ENCODE measurements around the gene LHPP. TPM values are rescaled to one million over a fixed set of nuclear protein-coding genes. Genes with fewer than 3 reads are reported as not detected.
A peak's percentile ranks its signal among the peaks of the same experiment; 100 is the strongest.

The LHPP gene
- total and polyA plus RNA-seq, 2 experiments from 2014 or later, result 19.0 to 22.9 TPM

DNA sequence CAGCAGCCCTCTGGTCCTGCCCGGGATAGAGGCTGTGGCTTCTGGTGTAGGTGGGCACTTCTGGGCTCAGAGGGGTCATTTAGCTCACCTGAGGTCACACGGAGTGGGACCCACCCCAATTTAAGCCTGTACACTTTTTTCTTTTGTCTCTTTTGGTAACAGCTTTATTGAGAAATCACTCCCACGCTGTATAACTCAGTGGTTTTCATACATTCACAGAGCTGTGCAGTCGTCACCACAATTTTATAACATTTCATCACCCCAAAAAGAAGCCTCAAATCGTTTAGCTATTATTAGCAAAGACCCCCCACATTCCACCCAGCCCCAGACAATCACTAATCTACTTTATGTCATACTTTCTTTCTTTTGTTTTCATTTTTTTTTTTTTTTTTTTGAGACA, 62.3 kb downstream of the LHPP start:
- in situ Hi-C loops (cut with MboI), result no loop called here
- 71 to 72% methylated on average over 5 of the region's 5 CpGs for whole genome bisulfite sequencing, 2 experiments (ENCODE audit: low coverage in 1 of 2, low lambda C conversion rate in 2 of 2, missing lambda C conversion rate in 2 of 2)
- peak; percentile 15 for DNase-seq
- no peak overlapping the region for H3K4me3 ChIP-seq
- H3K79me2 ChIP-seq (ENCODE audit: insufficient read depth), result no peaks in the 10 kb centered on the region
- TF ChIP-seq EZH2phosphoT487 (IDR thresholded peaks at IDR 0.05; ENCODE audit: insufficient read depth, low read depth) (no peak), EZH2 (IDR thresholded peaks at IDR 0.05; ENCODE audit: insufficient read depth, poor library complexity, severe bottlenecking) (no peak)
- H3K9ac ChIP-seq, result no peak overlapping the region
- H3K36me3 ChIP-seq (ENCODE audit: low read depth), result no peaks in the 10 kb centered on the region
- H3K27ac ChIP-seq, result no peak overlapping the region
- no peaks in the 10 kb centered on the region for H3K9me3 ChIP-seq (ENCODE audit: low read depth)
- H3K4me1 ChIP-seq (ENCODE audit: insufficient read depth), result peaks cover 6% of the 10 kb centered on the region
- H3K4me2 ChIP-seq (ENCODE audit: unreplicated experiment), result no peak overlapping the region
- no peak overlapping the region for H2AFZ ChIP-seq
- no peaks in the 10 kb centered on the region for H3K27me3 ChIP-seq (replicated peaks; ENCODE audit: insufficient read depth)
- H4K20me1 ChIP-seq (ENCODE audit: insufficient read depth), result no peaks in the 10 kb centered on the region
- H3F3A ChIP-seq (ENCODE audit: insufficient read depth), result no peaks in the 10 kb centered on the region
- no peaks in the 10 kb centered on the region for H3K9me2 ChIP-seq (ENCODE audit: insufficient read depth)

- Histone ChIP-seq H3K4me2 (ENCODE audit: unreplicated experiment) (peak overlapping the region; percentile 49), H3K4me3 (no peak overlapping the region), H3K27me3 (replicated peaks; ENCODE audit: insufficient read depth) (no peaks in the 10 kb centered on the region), H3K9me3 (ENCODE audit: low read depth) (no peaks in the 10 kb centered on the region), H3F3A (ENCODE audit: insufficient read depth) (no peaks in the 10 kb centered on the region), H4K20me1 (ENCODE audit: insufficient read depth) (no peaks in the 10 kb centered on the region), H3K79me2 (ENCODE audit: insufficient read depth) (no peaks in the 10 kb centered on the region), H3K9me2 (ENCODE audit: insufficient read depth) (no peaks in the 10 kb centered on the region), H3K36me3 (ENCODE audit: low read depth) (no peaks in the 10 kb centered on the region), H3K9ac (no peak overlapping the region), H3K27ac (no peak overlapping the region), H3K4me1 (ENCODE audit: insufficient read depth) (peaks cover 6% of the 10 kb centered on the region), H2AFZ (peak overlapping the region; percentile 70)
- in situ Hi-C loops (cut with MboI), result no loop called here
- TF ChIP-seq EZH2phosphoT487 (IDR thresholded peaks at IDR 0.05; ENCODE audit: insufficient read depth, low read depth) (no peak), EZH2 (IDR thresholded peaks at IDR 0.05; ENCODE audit: insufficient read depth, poor library complexity, severe bottlenecking) (no peak)
- 31 to 33% methylated on average over 23 of the region's 23 CpGs for WGBS, 2 experiments (ENCODE audit: low coverage in 1 of 2, low lambda C conversion rate in 2 of 2, missing lambda C conversion rate in 2 of 2)
- peak; percentile 59 for DNase-seq
Measured at GRCh38 chr10:124524991-124525653, 63.5 kb downstream of the LHPP start.

DNA sequence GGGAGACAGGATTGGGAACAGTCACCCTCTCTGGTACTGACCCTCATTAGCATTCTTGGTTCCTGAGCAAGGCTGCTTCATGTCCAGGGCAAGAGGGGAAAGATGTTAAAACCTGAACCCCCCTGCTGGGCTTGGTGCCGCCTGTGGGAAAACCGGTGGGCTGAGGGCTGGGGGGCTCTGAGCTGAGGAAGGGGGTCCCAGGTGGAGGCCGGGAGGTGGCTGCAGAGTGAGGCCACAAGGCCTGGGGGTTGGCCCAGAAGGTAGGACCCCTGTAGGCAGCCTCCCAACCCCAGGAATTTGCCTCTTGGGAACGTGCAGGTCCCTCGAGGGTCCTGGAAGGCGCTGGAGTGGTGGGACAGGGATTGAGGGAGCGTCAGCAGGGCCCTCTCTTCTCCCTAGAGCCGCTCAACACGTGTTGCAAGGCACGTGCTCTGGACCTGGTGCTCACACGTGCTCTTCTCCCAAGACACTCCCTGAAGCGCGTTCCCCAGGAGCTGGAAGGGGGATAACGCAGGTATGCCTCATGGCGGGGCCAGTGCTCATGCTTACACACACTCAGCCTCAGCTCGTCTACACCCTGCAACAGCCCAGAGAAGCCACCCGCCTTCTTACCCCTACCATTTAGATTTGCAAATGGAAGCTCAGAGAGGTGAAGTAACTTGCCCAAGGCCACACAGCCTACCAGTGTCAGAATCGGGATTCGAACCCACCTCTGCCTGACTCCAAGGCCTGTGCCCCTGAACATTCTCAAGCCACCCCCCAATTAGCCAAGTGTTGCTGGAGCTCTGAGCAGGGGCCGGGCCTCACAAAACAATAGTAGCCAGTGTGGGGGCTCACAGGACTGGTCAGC, 64.4 kb downstream of the LHPP start:
- no peak overlapping the region for H3K27ac ChIP-seq
- H3K4me2 ChIP-seq (ENCODE audit: unreplicated experiment), result no peak overlapping the region
- no peaks in the 10 kb centered on the region for H3K9me3 ChIP-seq (ENCODE audit: low read depth)
- no peak overlapping the region for H3K9ac ChIP-seq
- H3F3A ChIP-seq (ENCODE audit: insufficient read depth), result no peaks in the 10 kb centered on the region
- TF ChIP-seq EZH2phosphoT487 (IDR thresholded peaks at IDR 0.05; ENCODE audit: insufficient read depth, low read depth), result no peak
- no peak for TF ChIP-seq EZH2 (IDR thresholded peaks at IDR 0.05; ENCODE audit: insufficient read depth, poor library complexity, severe bottlenecking)
- 89 to 92% methylated on average over 17 to 20 of the region's 20 CpGs for WGBS, 2 experiments (ENCODE audit: low coverage in 1 of 2, low lambda C conversion rate in 2 of 2, missing lambda C conversion rate in 2 of 2)
- H3K9me2 ChIP-seq (ENCODE audit: insufficient read depth), result no peaks in the 10 kb centered on the region
- H3K36me3 ChIP-seq (ENCODE audit: low read depth), result no peaks in the 10 kb centered on the region
- peaks cover 6% of the 10 kb centered on the region for H3K4me1 ChIP-seq (ENCODE audit: insufficient read depth)
- H4K20me1 ChIP-seq (ENCODE audit: insufficient read depth), result no peaks in the 10 kb centered on the region
- no peak overlapping the region for H2AFZ ChIP-seq
- H3K79me2 ChIP-seq (ENCODE audit: insufficient read depth), result no peaks in the 10 kb centered on the region
- DNase-seq, result no peak
- H3K27me3 ChIP-seq (replicated peaks; ENCODE audit: insufficient read depth), result no peaks in the 10 kb centered on the region
- no peak overlapping the region for H3K4me3 ChIP-seq
- in situ Hi-C loops (cut with MboI), result no loop called here

- DNase-seq, result no peak
- Histone ChIP-seq H3K4me2 (ENCODE audit: unreplicated experiment) (no peak overlapping the region), H2AFZ (no peak overlapping the region), H3K9me3 (ENCODE audit: low read depth) (no peaks in the 10 kb centered on the region), H3K9ac (no peak overlapping the region), H4K20me1 (ENCODE audit: insufficient read depth) (no peaks in the 10 kb centered on the region), H3K4me3 (no peak overlapping the region), H3K27ac (no peak overlapping the region), H3F3A (ENCODE audit: insufficient read depth) (no peaks in the 10 kb centered on the region), H3K36me3 (ENCODE audit: low read depth) (no peaks in the 10 kb centered on the region), H3K27me3 (replicated peaks; ENCODE audit: insufficient read depth) (no peaks in the 10 kb centered on the region), H3K9me2 (ENCODE audit: insufficient read depth) (no peaks in the 10 kb centered on the region), H3K4me1 (ENCODE audit: insufficient read depth) (peaks cover 6% of the 10 kb centered on the region), H3K79me2 (ENCODE audit: insufficient read depth) (no peaks in the 10 kb centered on the region)
- TF ChIP-seq EZH2phosphoT487 (IDR thresholded peaks at IDR 0.05; ENCODE audit: insufficient read depth, low read depth) (no peak), EZH2 (IDR thresholded peaks at IDR 0.05; ENCODE audit: insufficient read depth, poor library complexity, severe bottlenecking) (no peak)
- WGBS, 2 experiments (ENCODE audit: low coverage in 1 of 2, low lambda C conversion rate in 2 of 2, missing lambda C conversion rate in 2 of 2), result 87 to 90% methylated on average over 14 to 17 of the region's 17 CpGs
- in situ Hi-C loops (cut with MboI), result no loop called here
Measured at GRCh38 chr10:124526621-124527267, 65.1 kb downstream of the LHPP start.

Data from GM23248 (cell line).